ENCODE measurements around the gene PYDC1. TPM values are rescaled to one million over a fixed set of nuclear protein-coding genes. Genes with fewer than 3 reads are reported as not detected.

The PYDC1 gene
- total RNA-seq, 5 donors from 2014 or later (not counting 1 experiment from before 2014, with no cell fraction given), result not detected

- H3K9me3 ChIP-seq, result no peaks in the 10 kb centered on the region
- peaks cover 0 to 2% of the 10 kb centered on the region in 2 experiments for H3K27me3 ChIP-seq (replicated peaks in 1 of 2; ENCODE audit: control insufficient read depth in 2 of 2, extremely low read depth in 1 of 2, insufficient read depth in 2 of 2, low read length in 1 of 2)
- Mint-ChIP-seq H3K27me3 (no peaks in the 10 kb centered on the region), H3K4me3 (no peak overlapping the region), H3K27ac (no peak overlapping the region), H3K36me3 (no peaks in the 10 kb centered on the region), H3K4me1 (peaks cover 18 to 30% (median 22%) of the 10 kb centered on the region in 3 donors), H3K9me3 (no peaks in the 10 kb centered on the region)
- no peak overlapping the region for H3K27ac ChIP-seq (ENCODE audit: low read length)
- no peak overlapping the region for H3K4me3 ChIP-seq (ENCODE audit: control insufficient read depth in 1 of 2, extremely low read depth in 1 of 2, low read length in 1 of 2)
- WGBS (ENCODE audit: insufficient coverage), result 66% methylated on average over 5 of the region's 8 CpGs
- no peaks in the 10 kb centered on the region for H3K36me3 ChIP-seq (ENCODE audit: control insufficient read depth in 2 of 2, extremely low read depth in 1 of 2, insufficient read depth in 1 of 2, low read length in 1 of 2)
- DNase-seq (no peak), ATAC-seq (replicated peaks in 1 of 4) (no peak)
- H3K4me1 ChIP-seq (ENCODE audit: control insufficient read depth in 1 of 2, extremely low read depth in 1 of 2, insufficient read depth in 2 of 2, low read length in 2 of 2), result peaks cover 6 to 17% of the 10 kb centered on the region in 2 experiments
- ChIA-PET CTCF (interaction anchor here (0.6 kb wide), 2 partner anchors 21 to 39 kb away, joined by 3 to 4 read pairs; no protein-coding TSS in a partner anchor), POLR2A (no interaction called here)
These were observed 39.5 kb upstream of the PYDC1 start for GRCh38 chr16:31256466-31256865.

GRCh38 chr16:31253642-31254045 is 36.7 kb upstream of the PYDC1 start:
- H3K27me3 ChIP-seq (replicated peaks in 1 of 2; ENCODE audit: control insufficient read depth in 2 of 2, extremely low read depth in 1 of 2, insufficient read depth in 2 of 2, low read length in 1 of 2), result peaks cover 0 to 2% of the 10 kb centered on the region in 2 experiments
- DNase-seq (peak in 3 of 35 experiments; percentile 3 to 28 (median 9)), ATAC-seq (replicated peaks in 1 of 4) (peak in 2 of 4 experiments; percentile 35 to 56)
- H3K27me3 Mint-ChIP-seq, result no peaks in the 10 kb centered on the region
- ChIA-PET CTCF (no interaction called here), POLR2A (no interaction called here)
- WGBS (ENCODE audit: insufficient coverage), result 32% methylated on average over 5 of the region's 5 CpGs
- H3K36me3 ChIP-seq (ENCODE audit: control insufficient read depth in 2 of 2, extremely low read depth in 1 of 2, insufficient read depth in 1 of 2, low read length in 1 of 2), result no peaks in the 10 kb centered on the region
- H3K9me3 ChIP-seq, result no peaks in the 10 kb centered on the region
- H3K27ac ChIP-seq (ENCODE audit: low read length), result no peak overlapping the region
- no peaks in the 10 kb centered on the region for H3K36me3 Mint-ChIP-seq
- H3K4me3 Mint-ChIP-seq, result no peak overlapping the region
- no peak overlapping the region for H3K4me3 ChIP-seq (ENCODE audit: control insufficient read depth in 1 of 2, extremely low read depth in 1 of 2, low read length in 1 of 2)
- H3K9me3 Mint-ChIP-seq, result no peaks in the 10 kb centered on the region
- peaks cover 0 to 4% of the 10 kb centered on the region in 2 experiments for H3K4me1 ChIP-seq (ENCODE audit: control insufficient read depth in 1 of 2, extremely low read depth in 1 of 2, insufficient read depth in 2 of 2, low read length in 2 of 2)
- peaks cover 10 to 21% (median 10%) of the 10 kb centered on the region in 3 donors for H3K4me1 Mint-ChIP-seq
- H3K27ac Mint-ChIP-seq, result peak overlapping the region; percentile 4 to 26

GRCh38 chr16:31251435-31251834 is 34.5 kb upstream of the PYDC1 start:
- Mint-ChIP-seq H3K27me3 (peaks cover 0 to 1% of the 10 kb centered on the region in 2 donors), H3K36me3 (no peaks in the 10 kb centered on the region), H3K9me3 (no peaks in the 10 kb centered on the region), H3K4me1 (peaks cover 10 to 21% (median 10%) of the 10 kb centered on the region in 3 donors), H3K4me3 (no peak overlapping the region), H3K27ac (no peak overlapping the region)
- Histone ChIP-seq H3K9me3 (no peaks in the 10 kb centered on the region), H3K27ac (ENCODE audit: low read length) (no peak overlapping the region), H3K36me3 (ENCODE audit: control insufficient read depth in 2 of 2, extremely low read depth in 1 of 2, insufficient read depth in 1 of 2, low read length in 1 of 2) (no peaks in the 10 kb centered on the region), H3K4me1 (ENCODE audit: control insufficient read depth in 1 of 2, extremely low read depth in 1 of 2, insufficient read depth in 2 of 2, low read length in 2 of 2) (peaks cover 0 to 4% of the 10 kb centered on the region in 2 experiments), H3K4me3 (ENCODE audit: control insufficient read depth in 1 of 2, extremely low read depth in 1 of 2, low read length in 1 of 2) (no peak overlapping the region), H3K27me3 (replicated peaks in 1 of 2; ENCODE audit: control insufficient read depth in 2 of 2, extremely low read depth in 1 of 2, insufficient read depth in 2 of 2, low read length in 1 of 2) (no peaks in the 10 kb centered on the region)
- DNase-seq (no peak), ATAC-seq (replicated peaks in 1 of 4) (no peak)
- 100% methylated on average over 1 of the region's 5 CpGs for WGBS (ENCODE audit: insufficient coverage)
- POLR2A ChIA-PET, result no interaction called here
- CTCF ChIA-PET, result no interaction called here

GRCh38 chr16:31250782-31251384 is 33.9 kb upstream of the PYDC1 start:
- peaks cover 10 to 21% (median 10%) of the 10 kb centered on the region in 3 donors for H3K4me1 Mint-ChIP-seq
- CTCF ChIA-PET, result no interaction called here
- H3K4me3 ChIP-seq (ENCODE audit: control insufficient read depth in 1 of 2, extremely low read depth in 1 of 2, low read length in 1 of 2), result no peak overlapping the region
- ATAC-seq (replicated peaks in 1 of 4) (peak in 1 of 4 experiments; percentile 20), DNase-seq (no peak)
- H3K36me3 Mint-ChIP-seq, result no peaks in the 10 kb centered on the region
- no peak overlapping the region for H3K27ac ChIP-seq (ENCODE audit: low read length)
- no peaks in the 10 kb centered on the region for H3K27me3 ChIP-seq (replicated peaks in 1 of 2; ENCODE audit: control insufficient read depth in 2 of 2, extremely low read depth in 1 of 2, insufficient read depth in 2 of 2, low read length in 1 of 2)
- POLR2A ChIA-PET, result no interaction called here
- H3K9me3 ChIP-seq, result no peaks in the 10 kb centered on the region
- 94% methylated on average over 5 of the region's 7 CpGs for WGBS (ENCODE audit: insufficient coverage)
- H3K36me3 ChIP-seq (ENCODE audit: control insufficient read depth in 2 of 2, extremely low read depth in 1 of 2, insufficient read depth in 1 of 2, low read length in 1 of 2), result no peaks in the 10 kb centered on the region
- H3K4me3 Mint-ChIP-seq, result no peak overlapping the region
- no peaks in the 10 kb centered on the region for H3K9me3 Mint-ChIP-seq
- no peak overlapping the region for H3K27ac Mint-ChIP-seq
- peaks cover 0 to 1% of the 10 kb centered on the region in 2 donors for H3K27me3 Mint-ChIP-seq
- H3K4me1 ChIP-seq (ENCODE audit: control insufficient read depth in 1 of 2, extremely low read depth in 1 of 2, insufficient read depth in 2 of 2, low read length in 2 of 2), result peaks cover 0 to 4% of the 10 kb centered on the region in 2 experiments

GRCh38 chr16:31248344-31248743 is 31.4 kb upstream of the PYDC1 start:
- H3K9me3 Mint-ChIP-seq, result no peaks in the 10 kb centered on the region
- peaks cover 0 to 1% of the 10 kb centered on the region in 2 donors for H3K27me3 Mint-ChIP-seq
- no peaks in the 10 kb centered on the region for H3K36me3 Mint-ChIP-seq
- ChIA-PET CTCF (no interaction called here), POLR2A (no interaction called here)
- no peaks in the 10 kb centered on the region for H3K36me3 ChIP-seq (ENCODE audit: control insufficient read depth in 2 of 2, extremely low read depth in 1 of 2, insufficient read depth in 1 of 2, low read length in 1 of 2)
- H3K4me3 Mint-ChIP-seq, result no peak overlapping the region
- peaks cover 0 to 4% of the 10 kb centered on the region in 2 experiments for H3K4me1 ChIP-seq (ENCODE audit: control insufficient read depth in 1 of 2, extremely low read depth in 1 of 2, insufficient read depth in 2 of 2, low read length in 2 of 2)
- DNase-seq, result no peak
- no CpG with 5 or more reads among the region's 5 CpGs for WGBS (ENCODE audit: insufficient coverage)
- H3K27ac Mint-ChIP-seq, result no peak overlapping the region
- H3K4me1 Mint-ChIP-seq, result peaks cover 2 to 14% (median 4%) of the 10 kb centered on the region in 3 donors
- H3K27me3 ChIP-seq (replicated peaks in 1 of 2; ENCODE audit: control insufficient read depth in 2 of 2, extremely low read depth in 1 of 2, insufficient read depth in 2 of 2, low read length in 1 of 2), result no peaks in the 10 kb centered on the region
- H3K9me3 ChIP-seq, result no peaks in the 10 kb centered on the region
- H3K27ac ChIP-seq (ENCODE audit: low read length), result no peak overlapping the region
- no peak overlapping the region for H3K4me3 ChIP-seq (ENCODE audit: control insufficient read depth in 1 of 2, extremely low read depth in 1 of 2, low read length in 1 of 2)
- ATAC-seq (replicated peaks in 1 of 4), result no peak

- ATAC-seq (replicated peaks in 1 of 4) (no peak), DNase-seq (no peak)
- H3K4me3 Mint-ChIP-seq, result no peak overlapping the region
- Histone ChIP-seq H3K27me3 (replicated peaks in 1 of 2; ENCODE audit: control insufficient read depth in 2 of 2, extremely low read depth in 1 of 2, insufficient read depth in 2 of 2, low read length in 1 of 2) (no peaks in the 10 kb centered on the region), H3K4me3 (ENCODE audit: control insufficient read depth in 1 of 2, extremely low read depth in 1 of 2, low read length in 1 of 2) (no peak overlapping the region), H3K27ac (ENCODE audit: low read length) (no peak overlapping the region), H3K4me1 (ENCODE audit: control insufficient read depth in 1 of 2, extremely low read depth in 1 of 2, insufficient read depth in 2 of 2, low read length in 2 of 2) (peaks cover 0 to 3% of the 10 kb centered on the region in 2 experiments), H3K36me3 (ENCODE audit: control insufficient read depth in 2 of 2, extremely low read depth in 1 of 2, insufficient read depth in 1 of 2, low read length in 1 of 2) (no peaks in the 10 kb centered on the region), H3K9me3 (no peaks in the 10 kb centered on the region)
- peaks cover 0 to 8% (median 4%) of the 10 kb centered on the region in 3 donors for H3K4me1 Mint-ChIP-seq
- no peaks in the 10 kb centered on the region for H3K36me3 Mint-ChIP-seq
- H3K27ac Mint-ChIP-seq, result no peak overlapping the region
- no CpG with 5 or more reads among the region's 3 CpGs for WGBS (ENCODE audit: insufficient coverage)
- POLR2A ChIA-PET, result no interaction called here
- H3K9me3 Mint-ChIP-seq, result no peaks in the 10 kb centered on the region
- H3K27me3 Mint-ChIP-seq, result peaks cover 0 to 1% of the 10 kb centered on the region in 2 donors
- CTCF ChIA-PET, result no interaction called here
These were observed 29.4 kb upstream of the PYDC1 start for GRCh38 chr16:31246296-31246695.

Measured in T-cell (primary cell).